ENCODE results near the gene TFE3.

Gene TFE3

DNA sequence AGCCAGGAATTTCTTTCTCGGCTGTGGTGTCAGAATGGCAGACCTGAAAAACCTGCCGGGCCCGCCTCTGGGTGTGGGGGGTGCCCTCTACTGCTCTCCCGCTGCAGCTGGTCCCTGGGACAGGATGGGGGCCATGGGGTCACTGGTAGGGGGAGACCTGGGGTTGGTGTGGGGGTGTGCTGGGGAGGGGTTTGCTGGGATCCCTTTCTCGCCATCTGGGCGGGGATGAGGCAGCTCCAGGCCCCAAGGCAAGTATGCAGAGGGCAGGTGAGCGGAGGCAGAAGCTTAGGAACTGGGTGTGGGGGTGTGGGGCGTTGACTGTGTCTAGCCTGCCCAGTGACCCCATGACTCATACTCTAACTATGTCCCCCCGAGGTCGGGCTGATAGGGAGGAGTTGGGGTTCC, 16.5 kb upstream of the TFE3 start:
- DNase-seq, result no peak

DNA sequence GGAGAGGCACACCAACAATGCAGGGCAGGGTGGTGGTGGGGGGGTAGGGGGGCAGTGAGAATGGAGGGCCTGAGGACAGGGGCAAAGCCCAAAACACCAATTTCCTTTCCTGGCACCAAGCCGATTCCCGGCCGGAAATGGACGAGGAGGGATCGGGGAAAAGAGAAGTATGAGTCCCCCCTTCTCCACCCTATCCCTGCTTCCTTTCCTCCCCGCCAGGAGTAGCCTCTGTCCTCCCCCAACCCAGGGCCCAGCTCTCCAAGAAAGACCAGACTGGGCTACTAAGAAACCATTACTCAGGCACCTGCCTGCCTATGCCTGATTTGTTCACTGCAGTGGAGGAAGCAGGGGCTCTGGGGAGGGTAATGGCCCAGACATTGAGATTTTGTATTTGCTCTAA, 16.0 kb upstream of the TFE3 start:
- no peak for DNase-seq

DNA sequence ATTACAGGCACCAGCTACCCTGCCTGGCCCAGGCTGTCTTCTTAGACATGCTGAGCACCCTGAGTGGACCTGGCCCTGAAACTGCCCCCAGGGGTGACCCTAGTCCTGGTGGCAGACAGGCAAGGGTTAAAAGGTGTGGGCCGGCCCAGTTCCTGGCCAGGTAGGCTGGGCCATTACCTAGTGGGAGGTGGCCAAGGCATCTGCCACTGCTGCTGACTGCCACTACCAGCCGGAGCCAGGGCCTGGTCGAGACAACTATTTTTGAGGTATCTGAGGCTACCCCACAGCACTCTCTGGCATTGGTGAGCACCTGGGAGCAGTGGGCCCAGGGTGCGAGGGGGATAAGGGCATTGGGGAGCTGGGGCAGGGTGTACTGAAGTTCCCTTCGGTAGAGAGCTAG, 15.6 kb upstream of the TFE3 start, which contains the start of gene CCDC120:
CCDC120 (plus strand) TSS at position 206 of the 400 bp plus-strand sequence. CDS start 3,043 bp downstream, outside the sequence.
- no peak for DNase-seq

DNA sequence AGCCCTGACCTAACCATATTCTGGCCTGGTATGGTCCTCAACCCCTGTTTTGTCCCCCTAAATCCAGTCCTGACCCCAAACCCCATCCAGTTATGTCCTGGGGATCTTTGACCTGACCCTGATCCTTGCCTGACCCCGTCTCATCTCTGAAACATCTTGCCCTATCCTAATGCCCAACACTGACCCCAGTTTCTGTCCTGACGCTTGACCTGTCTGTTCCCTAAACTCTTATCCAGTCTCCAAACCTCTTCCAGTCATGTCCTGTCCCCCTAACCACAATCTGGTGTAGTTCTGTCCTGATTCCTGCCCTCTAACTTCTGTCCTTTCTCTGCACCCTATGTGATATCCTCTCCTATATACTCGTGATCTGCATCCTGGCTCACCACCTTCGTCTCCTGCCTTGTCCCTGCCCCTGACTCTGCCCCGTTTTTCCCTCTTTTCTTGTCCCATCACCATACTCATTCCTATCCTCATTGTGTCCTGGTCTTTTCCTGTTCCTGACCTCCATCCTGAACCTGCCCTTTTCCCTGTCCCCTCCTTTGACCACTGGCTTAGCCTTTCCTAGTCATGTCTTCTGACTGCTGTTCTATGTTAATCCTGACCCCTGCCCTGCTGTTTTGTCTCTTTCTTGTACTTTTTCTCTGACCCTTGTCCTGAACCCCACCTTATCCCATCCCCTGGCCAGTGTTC, 11.1 kb upstream of the TFE3 start:
- DNase-seq, result no peak

DNA sequence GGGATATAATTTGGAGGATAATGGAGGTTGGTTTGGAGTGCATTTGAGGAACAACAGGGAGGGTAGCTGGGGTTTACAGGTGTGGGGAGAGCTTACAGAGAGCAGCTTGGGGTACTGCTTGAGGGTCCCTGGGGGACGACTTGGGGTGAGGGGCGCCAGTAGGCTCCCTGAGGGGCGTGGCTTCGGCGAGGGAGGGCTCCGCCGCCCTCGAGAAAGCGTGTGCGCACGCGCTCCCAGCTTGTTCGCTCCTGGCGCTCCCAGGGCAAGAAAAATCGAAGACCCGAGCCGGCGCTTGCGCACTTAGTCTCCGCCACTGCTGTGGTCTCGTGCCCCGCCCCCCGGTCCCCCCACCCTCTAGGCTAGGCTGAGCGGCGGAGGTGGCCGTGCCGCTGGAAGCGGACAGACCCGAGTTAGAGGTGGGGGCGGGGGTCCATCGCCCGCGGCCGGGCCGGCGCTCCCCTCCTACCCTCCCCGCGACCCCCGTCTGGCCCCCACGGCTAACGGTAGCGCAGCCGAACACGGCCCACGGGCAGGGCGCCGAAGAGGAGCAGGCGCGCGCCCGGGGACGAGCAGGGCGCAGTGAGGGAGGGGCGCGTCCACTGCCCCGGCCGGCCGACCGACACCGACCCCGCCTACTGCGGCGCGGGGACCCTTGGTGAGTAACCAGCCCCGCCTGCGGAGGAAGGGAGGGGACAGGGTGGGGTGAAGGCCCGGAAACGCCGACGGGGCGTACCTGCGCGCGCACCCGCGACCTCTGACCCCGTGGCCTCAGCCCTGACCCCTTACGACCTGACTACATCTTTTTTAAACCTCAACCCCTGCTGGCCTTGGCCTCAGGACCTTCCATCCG, 10.3 kb upstream of the TFE3 start:
- DNase-seq, result peak; percentile 68

DNA sequence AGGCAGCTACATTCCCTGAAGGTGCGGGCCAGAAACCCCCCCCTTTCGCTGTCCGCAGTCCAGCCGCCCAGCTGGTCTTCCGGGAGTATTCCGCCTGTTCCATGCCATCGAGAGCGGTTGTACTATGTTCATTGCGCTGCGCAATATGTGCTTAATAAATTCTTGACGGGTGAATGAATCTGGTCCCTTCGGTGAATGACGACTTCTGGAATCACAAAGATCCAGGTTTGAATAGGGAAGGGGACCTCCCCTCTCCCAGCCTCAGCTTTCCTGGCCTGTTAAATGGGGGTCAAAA, 777 bp upstream of the TFE3 start:
- DNase-seq, result no peak

DNA sequence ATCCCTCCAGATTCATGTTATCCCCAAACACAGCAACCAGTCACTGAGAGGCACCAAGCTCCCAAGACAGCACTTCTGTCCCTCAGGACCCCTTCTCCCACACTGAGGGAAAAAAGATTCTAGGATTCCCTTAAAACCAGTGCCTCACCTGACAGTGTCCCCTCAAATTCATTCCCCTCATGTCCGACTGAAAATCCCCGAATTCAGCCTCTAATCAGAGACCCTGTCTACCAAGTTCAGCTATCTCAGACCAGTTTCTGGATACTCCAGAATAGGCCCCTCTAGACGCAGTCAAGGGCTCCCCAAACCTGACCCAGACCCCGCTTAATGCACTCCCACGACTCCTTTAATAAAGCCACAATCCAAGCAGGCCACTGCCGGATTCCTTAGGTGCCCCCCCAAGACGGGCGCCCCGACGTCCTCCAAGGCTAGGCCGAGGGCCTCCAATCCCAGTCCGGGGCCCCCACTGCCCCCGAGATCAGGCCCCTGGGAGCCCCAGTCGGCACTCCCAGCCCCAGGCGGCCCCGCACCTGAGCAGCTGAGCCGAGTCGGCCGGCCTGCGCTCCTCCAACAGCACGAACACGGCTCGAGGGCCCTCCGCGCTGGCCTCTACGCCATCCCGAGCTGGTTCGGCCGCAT, 457 bp downstream of the TFE3 start:
- DNase-seq, result no peak

DNA sequence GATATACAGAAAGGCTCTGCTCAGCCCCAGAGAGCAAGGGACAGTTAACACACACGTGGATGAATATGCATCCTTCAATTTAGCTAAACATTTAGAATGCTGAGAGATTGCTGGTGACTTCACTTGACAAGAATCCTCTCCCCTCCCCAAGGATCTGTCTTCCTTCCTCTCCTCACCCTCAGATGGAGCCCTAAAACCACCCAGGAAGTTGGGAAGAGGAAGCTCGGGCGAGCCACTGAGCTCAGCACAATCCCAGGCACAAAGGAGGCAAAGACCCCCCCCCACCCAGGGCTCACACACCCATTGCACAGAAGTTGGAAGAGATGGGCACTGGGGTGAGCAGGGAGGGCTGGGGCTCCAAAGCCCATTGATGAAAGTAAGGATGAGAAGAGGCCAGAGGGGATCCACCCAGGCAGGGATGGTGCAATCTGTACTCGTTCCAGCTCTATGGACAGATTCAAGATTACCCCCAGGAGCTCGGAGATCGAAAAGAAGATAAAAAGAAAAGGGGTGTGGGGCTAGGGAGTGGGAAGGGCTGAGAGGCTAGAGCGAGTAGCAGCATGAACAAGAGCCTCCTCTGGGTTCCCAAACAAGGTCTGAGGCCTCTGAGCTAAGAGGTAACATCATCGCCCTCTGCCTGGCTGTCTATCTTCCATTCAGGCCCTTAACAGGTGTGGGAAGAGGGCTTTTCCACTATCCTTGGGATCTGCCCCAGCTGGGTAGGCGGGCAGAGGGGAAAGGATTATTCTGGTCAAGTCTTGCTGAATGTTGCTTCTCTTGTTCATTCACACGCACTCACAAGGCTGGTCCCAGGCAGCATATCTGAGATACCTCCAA, 1.2 kb downstream of the TFE3 start:
- DNase-seq, result no peak

DNA sequence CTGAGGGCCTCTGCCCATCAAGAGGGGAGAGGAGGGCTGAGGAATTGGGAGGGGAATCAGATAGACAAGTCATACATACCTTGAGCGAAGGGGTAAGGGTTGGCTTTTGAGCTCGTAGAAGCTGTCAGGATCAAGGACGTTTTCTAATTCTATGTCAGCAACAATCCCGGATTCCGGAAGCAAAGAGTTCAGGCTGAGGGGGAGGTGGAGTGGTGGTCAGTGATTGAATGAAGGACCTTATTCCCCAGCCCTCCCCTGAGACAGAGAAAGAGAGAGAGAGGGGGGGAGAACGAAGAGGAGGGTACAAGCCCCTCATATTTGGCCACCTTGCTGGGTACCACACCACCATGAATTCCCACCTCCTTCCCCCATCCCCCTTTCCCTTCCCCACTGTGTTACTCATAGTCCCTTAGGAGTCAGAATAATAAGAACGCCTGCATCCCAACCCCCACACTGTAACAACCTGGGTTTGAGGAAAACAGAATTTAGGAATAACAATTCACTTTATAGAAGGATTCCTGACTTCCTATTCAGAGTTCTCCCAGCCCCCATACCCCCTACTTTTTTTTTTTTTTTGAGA, 2.7 kb downstream of the TFE3 start:
- DNase-seq, result no peak

DNA sequence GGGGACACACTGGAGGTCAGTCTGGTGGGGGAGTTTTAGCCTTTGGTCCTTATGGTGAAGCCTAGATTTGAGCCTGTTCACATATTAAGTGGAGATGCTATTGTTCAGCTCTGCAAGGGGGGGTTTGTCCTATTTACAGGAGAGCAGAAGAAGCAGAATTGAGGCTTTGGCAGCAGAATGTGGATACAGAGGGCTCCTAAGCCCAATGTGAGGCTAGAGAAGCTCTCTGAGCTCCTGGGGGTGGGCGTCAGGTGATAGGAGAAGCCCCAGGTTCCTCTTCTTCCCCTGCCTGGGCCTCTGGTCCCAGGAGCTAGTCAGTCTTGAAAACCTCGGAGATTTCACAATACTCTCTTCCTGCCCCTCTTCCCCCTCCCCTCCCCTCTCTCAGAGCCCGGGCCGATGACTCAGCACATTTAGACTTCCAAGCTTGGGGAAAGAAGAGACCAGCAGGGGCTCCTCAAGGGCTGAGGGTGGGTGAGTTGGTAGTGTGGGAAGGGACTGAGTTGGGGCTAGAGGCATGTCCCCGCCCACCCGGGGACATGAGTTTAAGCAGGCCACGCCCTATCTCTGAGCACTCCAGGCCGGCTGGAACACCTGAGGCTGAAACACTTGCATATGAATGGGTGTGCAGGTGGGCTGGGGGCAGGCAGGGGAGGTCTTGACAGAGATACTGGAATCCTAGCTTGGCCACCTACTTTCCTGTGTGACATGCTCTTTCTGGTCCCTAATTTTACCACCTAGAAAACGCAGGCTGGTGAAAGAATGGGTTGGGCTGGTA, 3.4 kb downstream of the TFE3 start:
- DNase-seq, result peak; percentile 72

DNA sequence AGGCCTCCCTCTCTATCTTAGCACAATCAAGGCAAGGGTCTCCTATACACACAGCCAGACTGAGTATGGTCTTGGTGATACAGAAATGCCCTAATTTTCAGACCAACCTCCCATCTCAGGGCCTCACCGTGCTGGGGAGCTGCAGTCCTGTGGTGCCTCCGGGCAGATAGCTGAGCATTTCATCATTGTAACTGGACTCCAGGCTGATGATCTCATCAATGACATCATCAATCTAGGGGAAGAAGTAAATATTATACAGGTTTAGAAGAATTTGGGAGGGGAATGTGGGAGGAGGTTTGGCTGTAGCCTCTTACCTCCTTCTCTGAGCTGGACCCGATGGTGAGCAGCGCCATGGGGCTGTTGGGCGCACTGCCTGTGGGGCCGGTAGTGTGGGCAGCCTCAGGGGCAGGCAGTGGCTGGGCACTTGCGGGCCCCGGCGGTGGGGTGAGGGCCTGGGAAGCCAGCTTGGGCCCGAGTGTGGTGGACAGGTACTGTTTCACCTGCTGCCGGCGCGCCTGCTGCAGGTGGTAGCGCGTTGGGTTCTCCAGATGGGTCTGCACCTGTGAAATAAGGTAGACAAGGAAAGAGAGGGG, 5.2 kb downstream of the TFE3 start:
- DNase-seq, result no peak

DNA sequence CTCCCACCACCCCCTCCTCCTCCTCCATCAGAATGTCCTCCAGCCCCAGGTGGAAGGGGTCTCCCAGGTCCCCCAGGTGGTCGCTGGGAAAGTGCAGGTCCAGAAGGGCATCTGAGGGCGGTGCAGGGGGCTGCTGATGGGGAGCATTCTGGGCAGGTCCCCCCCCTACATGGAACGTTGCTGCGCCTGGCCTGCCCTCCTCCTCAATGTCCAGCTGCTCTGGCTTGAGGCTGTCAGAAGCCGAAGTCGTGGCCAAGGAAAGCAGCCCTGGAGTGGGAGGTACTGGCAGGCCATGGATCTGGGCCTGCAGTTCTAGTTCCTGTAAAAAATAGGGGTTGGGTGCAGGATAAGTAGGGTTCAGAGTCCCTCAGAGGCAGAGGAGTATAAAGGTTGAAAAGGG, 12.9 kb downstream of the TFE3 start:
- no peak for DNase-seq

DNA sequence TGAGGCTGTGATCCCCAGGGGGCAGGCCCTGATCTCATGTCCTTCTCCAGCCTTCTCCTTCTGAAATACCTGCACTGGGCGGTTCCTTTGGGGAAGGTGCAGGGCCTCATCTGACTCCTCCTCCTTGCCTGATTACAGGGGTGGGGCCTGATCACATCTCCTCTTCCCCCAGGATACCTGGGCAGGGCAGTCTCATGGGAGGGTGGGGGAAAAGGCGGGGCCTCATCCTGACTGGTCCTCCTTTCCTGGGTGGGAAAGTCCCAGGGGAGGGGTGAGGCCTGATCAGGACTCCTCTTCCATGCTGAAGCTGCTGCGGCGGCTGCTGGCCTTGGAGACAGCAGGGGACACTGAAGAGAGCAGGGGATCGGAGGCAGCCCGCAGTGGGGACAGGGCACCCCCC, 13.3 kb downstream of the TFE3 start:
- no peak for DNase-seq

DNA sequence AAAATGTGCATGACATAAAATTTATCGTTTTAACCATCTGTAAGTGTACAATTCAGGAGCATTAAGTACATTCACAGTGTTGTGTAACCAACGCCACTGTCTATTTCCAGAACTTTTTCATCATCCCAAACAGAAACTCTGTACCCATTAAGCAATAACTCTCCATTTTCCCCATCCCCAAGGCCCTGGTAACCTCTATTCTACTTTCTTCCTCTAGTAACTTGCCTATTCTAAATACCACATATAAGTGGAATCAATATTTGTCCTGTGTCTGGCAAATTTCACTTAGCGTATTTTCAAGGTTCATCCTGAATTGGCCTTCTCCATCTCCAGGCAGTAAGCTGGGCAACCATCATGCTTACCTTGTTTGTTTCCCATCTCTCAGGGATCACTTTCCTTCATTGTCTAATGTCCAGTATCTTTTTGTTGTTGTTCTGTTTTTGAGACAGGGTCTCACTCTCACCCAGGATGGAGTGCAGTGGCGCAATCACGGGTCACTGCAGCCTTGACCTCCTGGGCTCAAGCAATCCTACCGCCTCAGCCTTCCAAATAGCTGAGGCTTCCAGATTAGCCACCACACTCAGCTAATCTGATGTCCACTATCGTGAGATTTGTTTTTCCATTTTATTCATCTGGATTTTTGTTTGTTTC, 23.4 kb downstream of the TFE3 start:
- DNase-seq, result no peak

DNA sequence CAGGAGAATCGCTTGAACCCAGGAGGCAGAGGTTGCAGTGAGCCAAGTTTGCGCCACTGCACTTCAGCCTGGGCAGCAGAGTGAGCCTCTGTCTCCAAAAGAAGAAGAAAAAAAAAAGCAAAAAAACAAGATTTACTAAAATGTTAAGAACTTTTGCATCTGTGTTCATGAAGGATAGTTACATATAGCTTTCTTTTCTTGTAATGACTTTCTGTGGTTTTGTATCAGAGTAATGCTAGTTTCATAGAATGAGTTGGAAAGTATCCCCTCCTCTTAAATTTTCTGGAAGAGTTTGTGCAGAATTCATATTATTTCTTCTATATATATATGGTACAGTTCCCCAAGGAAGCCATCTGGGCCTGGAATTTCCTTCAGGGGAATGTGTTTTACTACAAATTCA, 24.1 kb downstream of the TFE3 start:
- no peak for DNase-seq

DNA sequence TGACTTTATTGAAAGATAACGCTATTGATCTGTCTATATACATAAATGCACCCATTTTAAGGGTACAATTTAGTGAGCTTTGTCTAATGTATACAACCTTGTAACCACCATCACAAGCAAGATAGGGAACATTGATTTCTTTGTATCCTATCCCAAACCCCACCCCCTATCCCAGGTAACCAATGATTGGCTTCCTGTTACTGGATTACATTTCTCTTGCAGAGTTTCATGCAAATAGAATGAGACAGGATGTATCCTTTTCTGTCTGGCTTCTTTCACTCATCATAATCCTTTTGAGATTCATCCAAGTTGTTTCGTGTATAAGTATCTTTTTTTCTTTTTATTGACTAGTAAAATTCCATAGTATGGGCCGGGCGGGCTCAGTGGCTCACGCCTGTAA, 39.5 kb downstream of the TFE3 start:
- no peak for DNase-seq

DNA sequence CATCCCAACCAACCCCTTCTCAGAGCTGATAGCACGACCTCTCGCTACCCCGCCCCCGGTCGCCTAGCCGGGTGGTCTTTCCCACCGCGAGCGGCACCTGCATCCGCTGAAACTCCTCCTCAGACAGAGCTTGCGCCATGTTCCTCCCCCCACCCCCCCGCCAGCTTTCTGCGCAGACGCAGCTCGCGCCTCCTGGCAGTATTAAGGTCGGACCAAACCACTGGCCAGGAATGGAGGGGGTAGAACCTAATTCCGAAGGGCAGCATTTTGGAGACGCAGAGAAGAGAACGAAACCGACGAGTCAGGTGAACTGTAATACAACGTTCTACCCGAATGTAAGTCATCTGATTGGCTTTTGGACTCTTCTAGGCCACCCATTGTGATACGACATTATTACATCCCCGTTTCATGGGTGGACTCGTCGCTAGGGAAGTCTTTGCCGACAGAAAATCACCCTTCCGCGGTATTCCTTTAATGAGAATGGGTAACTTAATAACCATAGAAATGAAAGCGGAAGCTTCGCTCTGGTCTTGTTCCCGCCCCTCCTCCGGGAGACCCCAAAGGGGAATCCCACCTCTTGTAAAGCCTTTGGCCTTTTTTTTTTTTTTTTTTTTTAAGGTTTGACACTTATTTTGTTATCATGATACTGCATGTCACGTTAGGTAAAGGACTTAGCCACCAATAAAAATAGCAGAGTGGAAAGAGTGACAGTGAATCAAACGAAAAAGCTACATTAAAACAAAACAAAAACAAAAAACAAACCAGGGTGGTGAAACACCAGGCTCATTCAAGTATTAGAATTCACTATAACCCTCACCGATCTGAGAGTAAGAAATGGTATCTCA, 40.8 kb downstream of the TFE3 start, which contains the start of gene GRIPAP1:
GRIPAP1 (minus strand) TSS at position 174 of the 845 bp plus-strand sequence; CDS start at position 139, 35 bp downstream.
- DNase-seq, result peak; percentile 72

DNA sequence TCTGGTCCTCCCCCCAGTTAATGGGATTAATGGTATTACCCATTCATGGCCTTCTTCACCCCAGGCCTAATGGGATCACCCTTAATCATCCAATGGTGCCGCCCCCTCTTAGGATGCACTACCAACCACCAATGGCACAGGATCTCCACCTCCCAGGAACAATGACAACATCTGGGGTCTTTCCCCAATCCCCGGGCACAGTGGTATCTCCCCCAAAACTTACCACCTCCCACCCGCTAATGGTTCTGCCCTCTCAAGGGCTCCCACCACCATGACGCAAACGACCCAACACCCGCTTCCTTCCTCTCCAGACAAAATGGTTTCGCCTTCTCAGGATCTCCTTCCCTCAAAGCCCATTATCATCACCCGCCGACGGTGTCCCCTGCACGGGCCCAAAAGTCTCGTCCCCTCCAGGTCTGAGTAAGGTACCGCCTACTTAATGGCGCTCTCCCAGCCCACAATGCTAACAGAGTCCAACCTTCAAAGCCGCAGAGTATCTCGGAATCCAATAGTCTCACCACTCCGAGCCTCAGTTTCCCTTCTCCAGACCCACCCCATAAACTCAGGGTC, 41.6 kb downstream of the TFE3 start:
- peak; percentile 35 for DNase-seq

DNA sequence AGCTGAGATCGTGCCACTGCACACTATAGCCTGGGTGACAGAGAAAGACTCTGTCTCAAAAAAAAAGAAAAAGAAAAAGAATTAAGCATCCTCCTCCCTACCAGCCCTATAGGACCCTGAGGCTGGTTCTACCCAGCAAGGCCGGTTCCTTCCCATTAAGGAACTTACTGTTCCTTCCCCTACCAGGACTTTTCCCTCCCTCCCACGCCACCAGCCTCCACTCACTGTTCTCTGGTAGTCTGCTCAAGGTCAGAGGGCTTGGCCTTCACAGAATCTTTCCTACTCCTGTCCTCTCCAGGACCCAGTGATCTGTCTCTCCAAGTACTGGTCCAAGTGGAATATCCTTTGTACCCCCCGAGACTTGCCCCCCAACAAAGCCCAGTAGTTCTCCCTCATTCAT, 42.5 kb downstream of the TFE3 start:
- no peak for DNase-seq

DNA sequence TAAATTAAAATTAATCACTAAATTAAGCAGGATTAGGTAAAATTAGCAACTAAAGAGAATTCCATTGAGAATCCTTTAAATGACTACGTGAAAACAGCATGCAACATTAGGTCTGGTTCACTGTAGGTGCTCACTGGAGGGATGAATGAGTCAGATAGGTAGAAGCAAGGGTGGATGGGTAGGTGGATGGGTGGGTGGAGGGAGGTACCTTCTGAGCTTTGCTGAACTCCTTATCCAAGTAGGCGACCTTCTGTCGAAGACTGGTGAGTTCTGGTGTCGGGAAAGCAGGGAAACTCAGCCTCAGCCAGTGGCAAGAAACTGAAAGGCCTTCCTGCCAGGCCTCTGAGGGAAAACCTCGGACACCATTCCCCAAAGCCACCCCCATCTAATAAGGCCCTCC, 44.1 kb downstream of the TFE3 start:
- DNase-seq, result no peak

Data from DMS79 (cell line).